Endometrium (tissue), 2 donors: ENCODE results near the gene CFAP161.
A peak's percentile ranks its signal among the peaks of the same experiment; 100 is the strongest.

Source experiments
- FAIRE-seq: peaks from 2 replicates; lab custom pipeline; 2012; peaks lifted over from hg19 to GRCh38; lab: Jason Lieb, UNC
- donor health status: control.
- donor health status: control.

CFAP161 gene

GRCh38 chr15:81133782-81134461 lies at the start of gene CFAP161:
TSS of gene CFAP161 (plus strand) at chr15:81134270. CDS start at chr15:81134330, 60 bp downstream.
- peak; percentile 58 for FAIRE-seq

GRCh38 chr15:81084716-81085115 lies 49.4 kb upstream of the CFAP161 start:
- no peak for FAIRE-seq

- no peak for FAIRE-seq
Observed at GRCh38 chr15:81085213-81085612, 48.9 kb upstream of the CFAP161 start.

- FAIRE-seq: no peak
Observed at GRCh38 chr15:81085898-81086297, 48.2 kb upstream of the CFAP161 start.

- no peak for FAIRE-seq
Observed at GRCh38 chr15:81087066-81087465, 47.0 kb upstream of the CFAP161 start.

GRCh38 chr15:81087694-81088093 lies 46.4 kb upstream of the CFAP161 start:
- no peak for FAIRE-seq

GRCh38 chr15:81088470-81089013 lies 45.5 kb upstream of the CFAP161 start:
- peak; percentile 85 for FAIRE-seq

GRCh38 chr15:81091889-81092558 lies 42.0 kb upstream of the CFAP161 start:
- FAIRE-seq: no peak

GRCh38 chr15:81092559-81092902 lies 41.5 kb upstream of the CFAP161 start:
- FAIRE-seq: no peak

GRCh38 chr15:81093961-81094360 lies 40.1 kb upstream of the CFAP161 start:
- FAIRE-seq: no peak

GRCh38 chr15:81095690-81096365 lies 38.2 kb upstream of the CFAP161 start:
- FAIRE-seq: no peak

- no peak for FAIRE-seq
Observed at GRCh38 chr15:81096398-81096797, 37.7 kb upstream of the CFAP161 start.

- FAIRE-seq: no peak
Observed at GRCh38 chr15:81097116-81097889, 36.8 kb upstream of the CFAP161 start.

GRCh38 chr15:81097890-81098280 lies 36.2 kb upstream of the CFAP161 start:
- no peak for FAIRE-seq

- FAIRE-seq: no peak
Observed at GRCh38 chr15:81098349-81098748, 35.7 kb upstream of the CFAP161 start.

- no peak for FAIRE-seq
Observed at GRCh38 chr15:81098861-81099651, 35.0 kb upstream of the CFAP161 start.

- FAIRE-seq: no peak
Observed at GRCh38 chr15:81101894-81102815, 31.9 kb upstream of the CFAP161 start.

GRCh38 chr15:81103857-81104256 lies 30.2 kb upstream of the CFAP161 start:
- FAIRE-seq: no peak

GRCh38 chr15:81105545-81105944 lies 28.5 kb upstream of the CFAP161 start:
- no peak for FAIRE-seq

GRCh38 chr15:81106560-81106959 lies 27.5 kb upstream of the CFAP161 start:
- FAIRE-seq: peak; percentile 74
